ENCODE data around the gene GOLGA6L22. TPM values are rescaled to one million over a fixed set of nuclear protein-coding genes. Genes with fewer than 3 reads are reported as not detected.
"Not testable (repeated sequence)": the region's sequence is repeated elsewhere in the genome, so short reads cannot be mapped to it uniquely, and the experiment has no call there.

The GOLGA6L22 gene, protein sequence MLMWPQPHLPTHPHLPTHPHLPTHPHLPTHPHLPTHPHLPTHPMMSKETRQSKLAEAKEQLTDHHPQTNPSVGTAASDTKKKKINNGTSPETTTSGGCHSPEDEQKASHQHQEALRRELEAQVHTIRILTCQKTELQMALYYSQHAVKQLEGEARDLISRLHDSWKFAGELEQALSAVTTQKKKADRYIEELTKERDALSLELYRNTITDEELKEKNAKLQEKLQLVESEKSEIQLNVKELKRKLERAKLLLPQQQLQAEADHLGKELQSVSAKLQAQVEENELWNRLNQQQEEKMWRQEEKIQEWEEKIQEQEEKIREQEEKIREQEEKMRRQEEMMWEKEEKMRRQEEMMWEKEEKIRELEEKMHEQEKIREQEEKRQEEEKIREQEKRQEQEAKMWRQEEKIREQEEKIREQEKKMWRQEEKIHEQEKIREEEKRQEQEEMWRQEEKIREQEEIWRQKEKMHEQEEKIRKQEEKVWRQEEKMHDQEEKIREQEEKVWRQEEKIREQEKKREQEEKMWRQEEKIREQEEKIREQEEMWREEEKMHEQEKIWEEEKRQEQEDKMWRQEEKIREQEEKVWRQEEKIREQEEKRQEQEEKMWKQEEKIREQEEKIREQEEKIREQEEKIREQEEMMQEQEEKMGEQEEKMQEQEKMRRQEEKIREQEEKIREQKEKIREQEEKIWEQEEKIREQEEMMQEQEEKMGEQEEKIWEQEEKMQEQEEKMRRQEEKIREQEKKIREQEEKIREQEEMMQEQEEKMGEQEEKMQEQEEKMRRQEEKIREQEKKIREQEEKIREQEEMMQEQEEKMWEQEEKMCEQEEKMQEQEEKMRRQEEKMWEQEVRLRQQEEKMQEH
- not detected for total RNA-seq
- long read RNA-seq, result 0 reads

DNA sequence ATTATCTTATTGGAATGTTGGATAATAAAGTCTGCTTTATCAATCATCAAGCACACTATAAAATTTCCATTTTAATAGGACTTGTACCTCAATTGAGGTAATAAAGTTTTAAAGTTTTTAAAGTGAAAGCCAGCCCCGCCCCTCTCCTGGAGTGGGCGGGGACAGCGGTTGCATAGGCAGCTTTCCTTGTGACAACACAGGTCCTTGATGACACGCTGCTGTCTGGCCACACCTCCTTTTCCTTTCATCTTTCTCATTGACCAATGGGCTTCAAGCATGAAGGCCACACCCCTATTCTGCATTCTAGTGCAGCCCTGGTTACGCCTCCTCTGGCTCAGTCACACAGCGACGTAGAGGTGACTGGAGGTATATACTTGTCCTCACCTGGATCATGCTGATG lies at the start of gene GOLGA6L22:
Gene GOLGA6L22, plus strand, starts transcription at position 301 of the 400 bp plus-strand sequence. Its CDS starts 91 bp downstream, at position 392.
- intact Hi-C loops (cut with DNase I); DNase-seq (ENCODE audit: low spot score): not testable (repeated sequence)

DNA sequence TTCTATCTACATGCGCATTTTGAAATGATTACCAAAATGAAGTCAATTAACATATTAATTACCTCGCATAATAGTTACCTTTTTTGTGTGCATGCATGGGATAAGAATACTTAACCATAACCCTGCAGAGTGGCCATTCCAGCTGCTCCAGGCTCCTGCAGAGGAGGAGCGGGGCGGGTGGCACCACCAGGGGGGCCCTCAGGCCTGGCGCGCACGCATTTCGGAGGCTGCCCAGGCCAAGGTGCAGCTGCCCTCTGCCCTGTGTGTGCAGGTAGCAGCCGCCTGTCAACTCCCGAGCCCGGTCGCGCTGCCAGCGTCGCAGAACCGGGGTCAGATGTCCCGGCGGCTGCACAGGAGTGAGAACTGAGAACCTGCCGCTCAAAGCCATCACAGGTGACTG lies 41.4 kb upstream of the GOLGA6L22 start:
- intact Hi-C loops (cut with DNase I); DNase-seq (ENCODE audit: low spot score): not testable (repeated sequence)

DNA sequence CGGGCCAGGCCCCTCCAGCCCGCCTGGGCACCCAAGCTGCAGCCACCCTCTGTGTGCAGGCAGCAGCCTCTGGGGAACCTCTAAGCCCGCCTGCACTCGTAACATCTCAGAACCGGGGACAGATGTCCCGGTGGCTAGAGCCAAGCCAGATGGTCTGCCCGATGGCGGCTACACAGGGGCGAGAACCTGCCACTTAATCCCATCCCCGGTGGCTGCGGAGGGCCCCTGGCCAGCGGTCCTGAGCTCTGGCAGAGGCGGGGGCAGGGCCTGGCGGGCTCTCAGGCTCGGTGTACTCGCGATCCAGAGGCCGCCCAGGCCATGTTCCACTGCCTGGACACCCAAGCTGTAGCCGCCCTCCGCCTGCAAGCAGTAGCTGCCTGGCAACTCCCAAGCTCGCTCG lies 40.9 kb upstream of the GOLGA6L22 start:
- DNase-seq (ENCODE audit: low spot score), result not testable (repeated sequence)

DNA sequence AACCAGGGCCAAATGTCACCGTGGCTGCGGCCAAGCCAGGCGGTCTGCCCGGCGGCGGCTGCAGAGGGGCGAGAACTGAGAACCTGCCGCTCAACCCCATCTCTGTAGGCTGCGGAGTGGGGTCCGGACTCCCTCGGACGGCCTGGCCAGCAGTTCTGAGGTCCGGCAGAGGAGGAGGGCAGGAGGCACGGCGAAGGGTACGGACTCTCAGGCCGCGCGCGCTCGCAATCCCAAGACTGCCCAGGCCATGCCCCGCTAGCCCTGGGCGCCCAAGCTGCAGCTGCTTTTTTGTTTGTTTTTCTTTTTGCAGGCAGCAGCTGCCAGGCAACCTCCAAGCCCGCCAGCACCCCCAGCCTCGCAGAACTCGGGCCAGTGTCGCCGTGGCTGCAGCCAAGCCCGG lies 40.5 kb upstream of the GOLGA6L22 start:
- intact Hi-C loops (cut with DNase I); DNase-seq (ENCODE audit: low spot score): not testable (repeated sequence)

More for the DNA sequence above, 40.9 kb upstream of the GOLGA6L22 start:
- intact Hi-C loops (cut with DNase I), result not testable (repeated sequence)

DNA sequence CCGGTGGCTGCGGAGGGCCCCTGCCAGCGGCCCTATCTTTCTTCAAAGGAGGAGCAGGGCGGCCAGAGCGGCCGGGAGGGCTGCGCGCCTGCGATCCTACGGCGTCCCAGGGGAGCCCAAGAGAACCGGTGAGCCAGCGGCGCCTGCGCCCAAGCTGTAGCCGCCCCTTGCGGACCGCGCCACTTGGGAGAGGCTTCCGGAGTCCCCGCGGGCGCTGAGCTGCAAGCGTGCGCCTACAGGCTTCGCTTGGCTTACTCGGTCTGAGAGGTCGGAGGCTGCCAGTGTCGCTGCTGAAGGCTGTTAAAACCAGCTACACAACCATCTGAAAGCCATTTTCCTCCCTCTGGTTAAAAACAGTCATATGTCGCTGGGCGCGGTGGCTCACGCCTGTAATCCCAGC lies 40.0 kb upstream of the GOLGA6L22 start:
- DNase-seq (ENCODE audit: low spot score); intact Hi-C loops (cut with DNase I): not testable (repeated sequence)

DNA sequence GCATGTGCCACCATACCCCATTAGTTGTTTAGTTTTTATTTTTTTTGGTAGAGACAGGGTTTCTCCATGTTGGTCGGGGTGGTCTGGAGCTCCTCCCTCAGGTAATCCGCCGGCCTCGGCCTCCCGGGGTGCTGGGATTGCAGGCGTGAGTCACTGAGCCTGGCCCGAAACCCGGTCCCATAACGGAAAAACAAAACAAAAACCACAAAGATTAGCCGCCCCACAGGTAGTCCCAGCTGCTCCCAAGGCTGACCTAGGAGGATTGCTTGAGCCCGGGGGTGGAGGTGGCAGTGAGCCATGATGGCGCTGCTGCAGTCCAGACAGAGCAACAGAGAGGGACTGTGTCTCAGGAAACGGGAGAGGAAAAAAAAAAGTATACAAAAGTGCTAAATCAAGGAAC lies 38.4 kb upstream of the GOLGA6L22 start:
- DNase-seq (ENCODE audit: low spot score); intact Hi-C loops (cut with DNase I): not testable (repeated sequence)

DNA sequence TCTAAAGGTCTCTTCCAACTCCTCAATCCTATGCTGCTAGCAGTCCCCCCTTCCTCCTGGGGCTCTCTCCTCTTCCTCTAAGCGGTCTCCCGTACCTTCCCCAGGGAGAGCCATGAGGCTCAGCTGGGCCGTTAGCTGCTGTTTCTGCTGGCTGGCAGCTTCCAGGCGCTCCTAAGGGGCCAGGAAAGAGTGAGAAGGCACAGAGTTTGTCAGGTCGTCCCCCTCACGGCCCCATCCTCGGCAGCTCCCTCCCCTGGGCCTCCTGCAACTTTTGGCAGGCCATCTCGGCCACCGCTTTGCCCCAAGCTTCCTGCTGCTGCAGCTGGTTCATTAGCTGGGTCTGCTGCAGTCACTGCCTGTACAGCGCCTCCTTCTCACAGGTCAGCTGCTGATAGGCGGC lies 29.3 kb upstream of the GOLGA6L22 start:
- intact Hi-C loops (cut with DNase I); DNase-seq (ENCODE audit: low spot score): not testable (repeated sequence)

DNA sequence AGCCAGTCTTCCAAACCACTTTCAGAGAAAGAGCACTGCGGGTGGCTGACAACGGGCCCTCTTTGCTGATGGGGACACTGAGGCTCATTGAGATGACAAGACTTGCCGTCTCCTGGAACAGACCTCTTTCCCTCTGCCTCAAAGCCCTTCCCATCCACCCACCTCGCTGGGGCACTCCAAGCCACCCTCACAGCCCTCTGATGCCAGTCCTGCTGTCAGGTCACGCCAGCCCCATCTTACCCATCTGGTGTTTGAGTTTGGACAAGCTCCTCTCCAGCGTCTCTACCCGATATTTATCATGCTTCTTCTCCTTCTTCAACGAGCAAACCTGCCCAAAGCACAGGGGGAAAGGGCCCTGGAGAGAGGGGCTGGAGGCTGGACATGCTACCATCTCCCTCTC lies 27.0 kb upstream of the GOLGA6L22 start:
- not testable (repeated sequence) for DNase-seq (ENCODE audit: low spot score)

DNA sequence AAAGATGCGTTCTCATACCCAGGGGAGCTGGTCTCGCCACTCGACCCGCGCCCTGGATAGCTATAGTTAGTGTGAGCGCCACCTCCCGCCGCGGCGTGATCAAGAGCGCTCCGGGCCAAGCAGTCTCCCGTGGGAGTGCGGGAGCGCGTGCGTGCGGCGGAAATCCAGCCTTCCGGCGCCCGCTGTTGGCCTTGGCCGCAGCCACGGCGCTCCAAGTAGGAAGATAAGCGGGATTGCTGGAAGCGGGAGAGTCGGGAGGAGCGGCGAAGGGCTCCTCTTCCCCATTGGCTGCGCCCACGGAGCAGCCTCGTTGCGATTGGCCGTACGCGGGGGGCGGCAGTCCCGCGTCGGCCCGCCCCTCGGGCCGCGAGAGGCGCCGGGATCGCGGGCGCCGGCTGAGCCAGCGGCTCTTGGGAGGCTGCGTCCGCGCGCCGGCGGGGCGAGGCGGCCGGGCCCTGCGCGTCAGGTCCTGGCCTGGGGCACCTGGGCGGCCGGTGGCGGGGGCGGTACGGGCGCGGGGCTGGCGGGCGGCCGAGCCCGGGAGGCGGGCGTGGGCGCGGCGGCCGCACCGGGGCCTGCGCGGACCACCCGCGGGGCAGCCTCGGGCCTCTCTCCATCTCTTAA lies 35.9 kb downstream of the GOLGA6L22 start:
- peak; percentile 86 for DNase-seq (ENCODE audit: low spot score)
- intact Hi-C loops (cut with DNase I), result not testable (repeated sequence)

More for the DNA sequence above, 27.0 kb upstream of the GOLGA6L22 start:
- intact Hi-C loops (cut with DNase I), result not testable (repeated sequence)

DNA sequence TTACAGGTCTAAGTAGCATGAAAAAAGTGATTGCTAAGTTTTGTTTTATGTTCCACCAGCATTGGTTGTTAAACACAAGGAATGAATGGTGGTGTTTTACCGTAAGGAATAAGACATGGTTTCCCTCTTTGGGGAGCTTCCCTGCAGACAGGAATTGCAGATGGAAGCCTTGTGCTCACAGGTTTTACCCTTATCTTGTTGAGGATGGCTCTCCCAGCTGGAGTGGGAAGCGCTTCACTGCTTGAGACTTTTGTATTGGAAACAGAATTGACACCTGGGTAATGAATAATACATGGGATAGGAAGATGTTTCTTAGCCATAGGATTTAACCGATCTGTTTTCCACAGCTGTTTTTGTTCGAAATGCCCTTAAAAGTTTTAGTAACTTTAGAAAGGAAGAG lies 38.5 kb downstream of the GOLGA6L22 start:
- DNase-seq (ENCODE audit: low spot score); intact Hi-C loops (cut with DNase I): not testable (repeated sequence)

DNA sequence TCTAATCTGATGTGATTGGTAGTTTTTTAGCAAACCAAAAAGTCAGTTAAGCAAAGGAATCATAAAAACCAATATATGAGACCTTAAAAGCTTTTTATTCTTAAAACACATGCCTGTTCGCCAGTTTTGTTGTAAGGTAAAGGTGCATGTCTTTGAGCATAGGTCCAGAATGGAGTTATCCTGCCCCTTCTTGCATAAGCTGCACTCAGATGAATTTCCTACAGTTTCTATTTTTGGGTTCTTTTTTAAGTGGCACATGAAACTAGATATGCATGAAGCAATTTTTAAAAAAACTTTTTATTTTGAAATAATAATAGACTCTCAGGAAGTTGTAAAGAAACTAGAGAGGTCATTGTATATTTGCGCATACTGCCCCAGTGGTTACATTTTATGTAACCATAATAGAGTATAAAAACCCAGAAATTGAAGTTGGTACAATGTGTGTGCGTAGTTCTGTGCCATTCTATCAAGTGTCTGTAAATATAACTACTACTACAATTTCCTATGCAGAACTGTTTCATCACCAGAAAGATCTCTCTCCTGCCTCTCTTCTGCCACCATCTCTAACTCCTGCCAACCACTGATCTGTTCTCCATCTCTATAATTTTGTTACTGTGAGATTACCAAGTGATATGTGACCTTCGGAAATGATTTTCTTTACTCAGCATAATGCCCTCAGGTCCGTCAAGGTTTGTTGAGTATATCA lies 39.7 kb downstream of the GOLGA6L22 start:
- DNase-seq (ENCODE audit: low spot score); intact Hi-C loops (cut with DNase I): not testable (repeated sequence)

DNA sequence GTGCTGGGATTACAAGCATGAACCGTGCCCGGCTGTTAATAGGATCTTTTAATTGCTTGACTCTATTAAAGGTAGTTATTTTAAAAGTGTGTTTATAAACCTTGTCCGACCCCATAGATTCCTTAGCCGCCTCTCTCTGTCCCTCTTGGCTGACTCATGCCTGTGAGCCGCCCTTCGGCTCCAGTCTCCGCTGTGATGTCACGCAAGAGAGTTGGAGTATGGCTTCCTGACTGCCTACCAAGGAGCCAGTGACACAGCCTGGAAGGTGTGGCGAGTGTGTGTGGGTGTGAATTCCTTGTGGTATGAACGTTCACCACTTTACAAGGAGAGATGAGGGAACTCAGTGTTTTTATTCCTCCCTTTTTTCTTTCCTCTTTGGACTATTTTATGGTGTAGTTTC lies 43.6 kb downstream of the GOLGA6L22 start:
- intact Hi-C loops (cut with DNase I), result not testable (repeated sequence)

DNA sequence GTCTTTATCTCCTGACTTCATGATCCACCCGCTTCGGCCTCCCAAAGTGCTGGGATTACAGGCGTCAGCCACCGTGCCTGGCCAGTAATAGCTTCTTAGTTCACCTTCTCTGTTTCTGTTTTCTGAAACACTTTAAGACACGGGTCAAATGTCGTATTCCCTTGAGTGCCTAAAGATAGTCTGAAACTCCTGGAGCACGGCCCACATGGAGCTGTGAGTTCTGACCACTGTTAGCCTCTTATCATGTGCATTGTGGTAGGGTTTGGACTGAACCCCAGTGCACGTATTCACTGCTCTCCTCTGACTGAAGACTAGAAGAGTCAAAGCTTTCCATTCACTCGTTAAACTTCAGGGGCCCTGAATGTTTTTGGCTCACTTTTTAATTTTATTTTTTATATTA lies 48.3 kb downstream of the GOLGA6L22 start:
- DNase-seq (ENCODE audit: low spot score); intact Hi-C loops (cut with DNase I): not testable (repeated sequence)

More for the DNA sequence above, 43.6 kb downstream of the GOLGA6L22 start:
- DNase-seq (ENCODE audit: low spot score), result not testable (repeated sequence)

DNA sequence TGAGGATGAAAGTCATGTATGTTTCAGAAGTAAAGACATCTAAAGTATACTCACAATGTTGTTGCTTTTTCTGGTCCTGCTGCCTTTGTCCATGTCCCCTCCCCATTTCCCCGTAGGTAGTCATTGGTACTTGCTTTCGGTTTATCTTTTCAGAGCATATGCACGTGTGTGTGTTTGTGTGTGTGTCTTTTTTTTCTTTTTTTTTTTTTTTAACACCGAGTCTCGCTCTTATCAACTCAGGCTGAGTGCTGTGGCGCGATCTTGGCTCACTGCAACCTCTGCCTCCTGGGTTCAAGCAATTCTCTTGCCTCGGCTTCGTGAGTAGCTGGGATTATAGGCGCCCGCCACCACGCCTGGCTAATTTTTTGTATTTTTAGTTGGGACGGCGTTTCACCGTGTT lies 57.4 kb downstream of the GOLGA6L22 start:
- DNase-seq (ENCODE audit: low spot score); intact Hi-C loops (cut with DNase I): not testable (repeated sequence)
